Glomerular visceral epithelial cell (primary cell): ENCODE results near the gene ATP12A.
A peak's percentile ranks its signal among the peaks of the same experiment; 100 is the strongest.

Experiments used
- DNase-seq: peaks from one replicate; pipeline ENCODE4 v3.0.0-alpha.2; 2016; ENCODE audit errors: extremely low spot score

The ATP12A gene

GRCh38 chr13:24680258-24680920, at the start of gene ATP12A:
TSS of gene ATP12A (plus strand) at chr13:24680408. CDS start at chr13:24680744, 336 bp downstream.
- DNase-seq: no peak

GRCh38 chr13:24630851-24631620, 49.2 kb upstream of the ATP12A start:
- DNase-seq: no peak

- DNase-seq: no peak
Measured at GRCh38 chr13:24631922-24632321, 48.3 kb upstream of the ATP12A start.

GRCh38 chr13:24632382-24633121, 47.7 kb upstream of the ATP12A start:
- DNase-seq: no peak

- DNase-seq: no peak
Measured at GRCh38 chr13:24636776-24637175, 43.4 kb upstream of the ATP12A start.

GRCh38 chr13:24638096-24638495, 42.1 kb upstream of the ATP12A start:
- no peak for DNase-seq

GRCh38 chr13:24640752-24641151, 39.5 kb upstream of the ATP12A start:
- no peak for DNase-seq

- no peak for DNase-seq
Measured at GRCh38 chr13:24642219-24642618, 38.0 kb upstream of the ATP12A start.

GRCh38 chr13:24644036-24644435, 36.2 kb upstream of the ATP12A start:
- DNase-seq: no peak

- DNase-seq: no peak
Measured at GRCh38 chr13:24648271-24648670, 31.9 kb upstream of the ATP12A start.

- DNase-seq: no peak
Measured at GRCh38 chr13:24648983-24649687, 31.1 kb upstream of the ATP12A start.

- peak; percentile 18 for DNase-seq
Measured at GRCh38 chr13:24649688-24650043, 30.5 kb upstream of the ATP12A start.

GRCh38 chr13:24650161-24650560, 30.0 kb upstream of the ATP12A start:
- peak; percentile 20 for DNase-seq

- no peak for DNase-seq
Measured at GRCh38 chr13:24651718-24652345, 28.4 kb upstream of the ATP12A start.

GRCh38 chr13:24652359-24652758, 27.8 kb upstream of the ATP12A start:
- DNase-seq: no peak

- no peak for DNase-seq
Measured at GRCh38 chr13:24654741-24655140, 25.5 kb upstream of the ATP12A start.

GRCh38 chr13:24659239-24659638, 21.0 kb upstream of the ATP12A start:
- no peak for DNase-seq

GRCh38 chr13:24660023-24660741, 20.0 kb upstream of the ATP12A start:
- DNase-seq: no peak

- DNase-seq: no peak
Measured at GRCh38 chr13:24661713-24662112, 18.5 kb upstream of the ATP12A start.

- DNase-seq: no peak
Measured at GRCh38 chr13:24662195-24663088, 17.8 kb upstream of the ATP12A start.
